ENCODE measurements around the gene P2RY12.

DNA sequence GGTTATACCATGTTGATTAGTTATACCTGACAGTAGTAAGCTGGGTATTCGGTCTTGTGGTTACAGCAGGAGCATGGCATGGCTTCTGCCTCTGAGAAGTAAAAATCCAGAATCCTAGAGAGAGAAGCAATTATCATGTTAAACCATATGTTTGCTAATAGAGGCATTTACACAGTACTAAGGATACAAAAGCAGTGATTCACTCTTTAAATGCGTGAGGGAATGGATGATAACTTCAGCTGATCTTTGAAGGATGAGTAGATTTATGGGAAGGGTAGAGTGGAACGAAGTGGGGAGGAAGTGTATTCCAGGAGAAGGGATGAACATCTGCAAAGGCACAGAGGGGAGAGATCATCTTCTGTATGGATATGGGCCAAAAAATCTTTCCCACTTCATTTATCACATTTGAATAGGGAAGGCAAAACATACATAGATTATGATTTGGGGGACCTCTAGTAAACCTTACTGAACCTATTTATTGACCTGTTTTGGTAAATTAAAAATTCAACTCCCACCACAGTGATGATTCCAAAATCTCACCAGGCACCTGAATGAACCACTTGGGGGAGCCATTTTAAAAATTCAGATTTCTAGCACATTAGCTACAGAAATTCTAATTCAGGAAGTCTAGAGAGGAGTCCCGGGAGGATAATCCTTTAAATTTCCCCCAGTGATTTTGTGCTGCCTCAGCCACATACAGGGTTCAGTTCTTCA, 41.2 kb upstream of the P2RY12 start:
- TF ChIP-seq, protein P1, sequence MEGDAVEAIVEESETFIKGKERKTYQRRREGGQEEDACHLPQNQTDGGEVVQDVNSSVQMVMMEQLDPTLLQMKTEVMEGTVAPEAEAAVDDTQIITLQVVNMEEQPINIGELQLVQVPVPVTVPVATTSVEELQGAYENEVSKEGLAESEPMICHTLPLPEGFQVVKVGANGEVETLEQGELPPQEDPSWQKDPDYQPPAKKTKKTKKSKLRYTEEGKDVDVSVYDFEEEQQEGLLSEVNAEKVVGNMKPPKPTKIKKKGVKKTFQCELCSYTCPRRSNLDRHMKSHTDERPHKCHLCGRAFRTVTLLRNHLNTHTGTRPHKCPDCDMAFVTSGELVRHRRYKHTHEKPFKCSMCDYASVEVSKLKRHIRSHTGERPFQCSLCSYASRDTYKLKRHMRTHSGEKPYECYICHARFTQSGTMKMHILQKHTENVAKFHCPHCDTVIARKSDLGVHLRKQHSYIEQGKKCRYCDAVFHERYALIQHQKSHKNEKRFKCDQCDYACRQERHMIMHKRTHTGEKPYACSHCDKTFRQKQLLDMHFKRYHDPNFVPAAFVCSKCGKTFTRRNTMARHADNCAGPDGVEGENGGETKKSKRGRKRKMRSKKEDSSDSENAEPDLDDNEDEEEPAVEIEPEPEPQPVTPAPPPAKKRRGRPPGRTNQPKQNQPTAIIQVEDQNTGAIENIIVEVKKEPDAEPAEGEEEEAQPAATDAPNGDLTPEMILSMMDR (conservative IDR thresholded peaks at IDR 0.05; ENCODE audit: low read length) = peak; percentile 91
- TF ChIP-seq EZH2phosphoT487 (IDR thresholded peaks at IDR 0.05; ENCODE audit: borderline replicate concordance, low read depth, low read length) = no peak

Data from OCI-LY7 (cell line).